Activated gamma-delta T cell treated with Interleukin-2 at 50 U/mL for 16 hours (primary cell): Measurements from ENCODE around the gene ZFAND3.

Experiments
- DNase-seq: peaks from one replicate; pipeline ENCODE4 v3.0.0-alpha.2; 2020

The ZFAND3 gene

DNA sequence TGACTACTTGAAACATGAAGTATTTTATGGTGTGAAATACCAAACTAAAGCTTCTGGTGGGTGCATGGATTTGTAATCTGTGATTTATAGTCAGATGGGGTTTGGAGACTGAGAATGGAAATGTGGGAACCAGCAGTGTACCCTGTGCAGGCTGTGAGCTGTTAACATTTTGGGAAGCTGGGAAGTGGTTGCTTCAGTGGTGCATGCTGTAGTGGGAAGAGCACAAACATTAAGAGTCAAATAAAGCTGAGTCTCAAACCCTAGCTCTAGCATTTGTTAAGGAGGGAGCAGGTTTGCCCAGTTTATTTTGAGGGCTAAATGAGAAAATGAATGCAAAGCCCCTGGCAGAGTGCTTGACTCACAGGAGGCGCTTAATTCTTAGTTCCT is 235.7 kb downstream of the ZFAND3 start:
- no peak for DNase-seq

DNA sequence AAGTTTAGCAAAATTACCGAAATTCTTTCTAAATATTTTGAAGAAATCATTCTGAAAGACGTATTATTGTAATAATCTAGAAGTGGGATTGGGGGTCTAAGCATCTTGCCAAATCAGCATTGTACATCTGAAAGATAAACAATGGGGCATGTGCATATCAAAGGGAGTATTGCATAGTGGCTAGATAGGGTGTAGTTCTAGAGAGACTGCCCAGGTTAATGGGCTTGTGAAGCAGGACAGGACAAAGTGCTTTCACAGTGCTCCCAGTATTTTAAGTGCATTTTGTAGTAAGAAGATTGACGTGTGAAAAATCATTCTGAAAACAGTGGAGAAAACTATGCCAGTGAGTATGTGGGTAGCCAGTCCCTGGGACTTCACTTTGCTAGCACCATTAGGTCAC is 236.8 kb downstream of the ZFAND3 start:
- no peak for DNase-seq

DNA sequence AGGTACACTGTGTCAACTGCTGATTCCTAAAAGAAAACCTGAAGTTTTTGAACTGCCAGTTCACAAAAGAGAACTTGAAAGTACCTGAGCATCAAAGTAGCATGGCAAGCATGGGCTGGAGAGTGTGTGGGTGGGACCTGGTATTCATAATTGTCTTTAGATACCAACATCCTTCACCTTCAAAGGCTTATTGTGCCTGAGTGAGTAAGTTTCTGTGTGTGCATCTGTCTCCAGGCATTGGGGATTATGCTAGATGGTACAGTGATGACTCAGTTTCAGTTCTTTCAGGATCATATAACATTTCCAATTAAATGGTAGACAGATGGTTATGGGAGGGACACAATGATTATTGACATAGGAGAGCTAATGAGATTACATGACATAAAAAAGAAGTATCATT is 238.5 kb downstream of the ZFAND3 start:
- peak; percentile 9 for DNase-seq

DNA sequence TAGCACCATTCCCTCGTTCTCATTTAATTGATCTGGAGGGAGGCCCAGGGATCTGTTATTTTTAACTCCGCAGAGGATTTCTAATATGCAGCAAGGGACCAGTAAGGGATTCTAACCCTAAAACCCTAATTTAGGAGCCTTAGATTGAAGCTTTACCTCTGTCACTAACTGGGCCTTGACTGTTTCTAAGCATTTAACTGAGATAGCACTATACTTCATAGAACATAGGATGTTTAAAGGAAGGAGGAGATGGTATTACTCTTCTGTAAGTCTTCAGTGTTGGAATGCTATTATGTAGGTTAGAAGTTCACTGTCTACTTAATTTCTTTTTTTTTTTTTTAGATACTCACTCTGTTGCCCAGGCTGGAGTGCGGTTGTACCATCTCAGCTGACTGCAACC is 242.5 kb downstream of the ZFAND3 start:
- no peak for DNase-seq

DNA sequence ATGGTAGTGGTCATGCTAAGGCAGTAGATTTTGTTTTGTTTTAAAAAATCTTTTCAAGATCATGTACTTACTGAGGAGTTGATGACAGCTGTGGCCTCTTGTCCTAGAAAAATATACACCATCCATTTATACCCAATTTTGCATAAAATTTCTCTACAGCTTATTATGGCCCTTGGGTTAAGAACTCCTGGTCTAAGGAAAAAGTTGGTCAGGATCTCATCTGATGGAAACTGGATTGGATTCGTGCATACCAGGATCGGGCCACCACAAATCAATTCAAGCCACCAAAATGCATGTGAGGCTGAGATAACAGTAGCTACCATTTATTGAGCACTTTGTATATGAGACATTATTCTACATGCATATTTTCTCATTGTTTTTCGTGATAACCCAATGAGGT is 244.4 kb downstream of the ZFAND3 start:
- no peak for DNase-seq

DNA sequence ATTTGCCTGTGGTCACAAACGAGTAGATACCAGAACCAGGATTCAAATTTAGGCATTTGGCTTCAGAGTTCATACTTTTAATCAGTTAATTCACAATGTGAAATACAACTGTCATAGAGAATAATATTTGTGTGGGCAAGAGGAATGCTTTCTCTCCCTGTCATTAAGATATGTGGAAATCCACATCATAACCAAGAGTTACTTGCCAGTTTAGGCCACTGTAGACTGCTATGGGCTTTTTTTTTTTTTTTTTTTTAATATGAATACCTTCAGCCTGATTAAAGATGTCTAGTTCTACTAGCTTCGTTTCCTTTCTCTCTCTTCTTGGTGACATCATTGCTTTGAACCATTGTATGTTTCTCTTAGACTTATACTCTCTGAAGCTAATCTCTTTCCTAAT is 244.9 kb downstream of the ZFAND3 start:
- no peak for DNase-seq

- no peak for DNase-seq
Observed at GRCh38 chr6:38065734-38066305, 246.3 kb downstream of the ZFAND3 start.

DNA sequence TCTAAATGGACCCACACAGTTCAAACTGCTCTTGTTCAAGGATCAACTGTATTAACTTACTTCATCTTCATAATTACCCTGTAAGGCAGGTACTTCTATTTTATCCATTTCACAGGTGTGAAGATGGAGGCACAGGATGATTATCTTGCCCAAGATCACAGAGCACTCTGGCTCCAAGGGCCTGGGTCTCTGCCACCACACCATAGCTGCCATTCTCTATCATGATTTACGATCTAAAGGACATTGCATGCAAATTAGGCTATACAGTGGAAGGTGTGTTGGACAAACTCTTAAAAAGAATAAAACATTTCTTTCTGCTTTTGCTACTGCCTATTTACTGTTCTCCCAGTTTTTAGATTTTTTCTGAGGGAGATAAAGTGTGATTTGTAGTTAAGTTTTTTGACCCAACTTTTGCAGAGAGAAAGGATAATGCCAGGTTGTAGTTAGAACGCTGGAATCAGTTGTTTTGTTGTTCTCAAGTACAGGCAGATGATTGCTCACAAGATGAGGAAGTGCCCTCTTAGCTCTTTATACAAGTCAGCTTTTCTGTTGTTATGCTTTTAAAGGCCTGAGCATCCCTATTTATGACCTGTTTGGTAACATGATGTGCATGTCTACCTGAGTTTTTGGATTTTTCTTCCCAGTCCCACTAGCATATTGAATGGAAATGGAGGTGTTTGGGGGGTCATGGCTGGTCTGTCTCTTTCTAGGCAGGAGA is 247.9 kb downstream of the ZFAND3 start:
- DNase-seq, result no peak

DNA sequence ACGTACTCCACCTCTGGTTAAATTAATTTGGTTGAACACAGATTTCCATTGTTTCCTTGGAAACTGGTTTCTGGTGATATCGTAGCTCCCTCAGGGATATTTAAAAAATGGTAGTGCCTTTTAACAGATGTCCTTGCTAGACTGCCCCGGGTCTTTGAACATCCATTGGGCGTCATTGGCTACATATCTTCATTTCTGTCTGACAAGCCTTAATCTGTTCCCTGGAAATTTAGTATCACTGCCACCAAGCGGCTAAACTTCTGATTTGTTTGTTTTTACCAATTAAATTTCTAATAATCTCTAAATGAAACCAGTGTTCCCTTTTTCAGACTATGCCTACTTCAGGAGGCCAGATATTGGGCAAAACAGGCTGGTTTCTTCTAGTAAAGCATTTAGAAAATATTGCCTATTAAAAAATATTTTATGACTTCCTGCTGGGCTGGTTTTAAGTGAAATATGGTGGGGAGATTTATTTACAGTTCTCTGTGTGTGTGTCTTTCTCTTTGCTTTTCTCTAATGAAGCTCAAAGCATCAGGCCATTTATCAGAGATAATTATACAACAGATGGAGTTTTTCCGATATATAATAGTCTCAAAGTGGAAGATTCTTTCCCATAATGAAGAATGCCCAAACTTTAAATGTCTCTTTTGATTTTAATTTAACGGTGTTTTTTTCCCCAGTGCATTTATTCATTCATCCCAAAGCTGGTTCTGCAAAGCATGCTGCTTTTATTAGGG is 249.5 kb downstream of the ZFAND3 start:
- no peak for DNase-seq

DNA sequence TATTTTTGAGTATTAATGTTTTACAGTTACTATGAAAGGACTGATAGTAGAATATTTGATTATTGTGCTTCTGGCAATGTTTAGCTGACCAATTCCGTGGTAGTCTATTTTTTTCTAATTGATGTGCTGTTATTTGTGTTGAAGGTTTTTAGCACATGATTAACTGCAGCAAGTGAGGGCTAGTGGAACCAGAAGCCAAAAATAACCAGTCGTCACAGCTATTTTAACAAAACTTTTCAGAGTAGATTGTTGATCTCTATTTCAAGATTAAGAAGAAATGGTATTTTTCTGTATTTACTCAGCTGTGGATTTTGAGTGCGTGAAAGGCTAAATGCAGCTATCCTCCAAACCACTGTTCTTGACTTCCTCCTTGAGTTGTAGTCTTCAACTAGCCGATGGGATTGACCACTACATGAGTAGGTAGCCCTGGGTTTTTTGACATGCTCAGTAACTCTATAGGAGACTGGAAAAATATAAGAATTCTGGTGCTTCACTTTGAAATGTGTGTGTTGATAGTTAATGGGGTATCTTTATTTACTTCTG is 258.0 kb downstream of the ZFAND3 start:
- no peak for DNase-seq

DNA sequence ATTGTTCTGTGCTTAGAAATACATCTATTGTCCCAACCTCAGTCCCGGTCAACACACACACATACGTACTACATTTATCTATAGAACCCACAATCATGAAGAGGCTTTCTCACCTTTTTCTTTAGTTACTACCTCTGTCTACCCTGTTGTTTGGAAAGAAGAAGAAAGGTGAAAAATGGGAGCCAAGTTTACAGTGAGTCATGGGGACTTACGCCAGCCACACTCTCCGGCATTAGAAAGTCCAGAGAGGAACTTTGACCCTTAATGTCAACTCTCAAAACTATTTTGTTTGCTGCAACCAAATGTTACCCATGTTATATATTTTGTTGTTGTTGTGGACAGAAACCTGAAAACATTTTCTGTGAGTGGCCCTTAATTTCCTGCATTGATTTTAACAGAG is 259.1 kb downstream of the ZFAND3 start:
- DNase-seq, result no peak

DNA sequence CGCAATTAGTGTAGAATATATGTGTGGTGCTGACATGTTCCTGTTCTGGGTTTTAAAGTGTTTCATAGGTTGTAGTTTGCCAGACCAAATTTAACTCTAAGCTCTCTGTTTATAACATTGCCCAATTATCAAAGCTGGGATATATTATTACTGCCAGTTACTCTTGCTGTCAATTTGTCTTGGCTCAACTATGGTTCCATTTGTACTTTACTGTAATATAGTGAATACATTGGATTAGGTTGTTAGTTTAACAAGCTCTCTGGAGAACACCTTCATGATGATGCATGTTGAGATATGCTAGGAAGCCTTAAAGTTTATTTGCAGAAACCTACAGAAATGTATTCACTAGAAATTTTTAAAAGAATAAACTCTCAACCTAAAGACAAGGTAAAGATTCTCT is 259.6 kb downstream of the ZFAND3 start:
- no peak for DNase-seq

- no peak for DNase-seq
Observed at GRCh38 chr6:38079537-38079936, 260.0 kb downstream of the ZFAND3 start.

- no peak for DNase-seq
Observed at GRCh38 chr6:38080360-38080759, 260.8 kb downstream of the ZFAND3 start.

DNA sequence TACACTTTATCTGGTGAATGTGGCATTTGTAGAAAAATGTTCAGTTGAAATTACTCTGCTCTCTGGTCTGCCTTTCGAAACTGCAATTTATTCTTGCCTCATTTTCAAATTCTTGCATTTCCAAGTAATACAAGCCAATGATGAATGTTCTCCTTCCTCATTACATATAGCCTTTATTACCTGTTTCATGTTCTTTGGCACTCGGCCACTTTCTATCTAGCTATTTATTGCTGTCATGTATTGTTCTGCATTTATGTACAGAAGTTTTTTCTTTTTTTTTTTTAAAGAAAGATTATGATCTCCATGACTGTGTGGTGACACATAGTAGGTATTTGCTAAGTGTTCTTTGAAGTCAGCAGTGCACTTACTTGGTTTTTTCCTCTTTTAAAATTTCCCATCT is 261.4 kb downstream of the ZFAND3 start:
- no peak for DNase-seq

GRCh38 chr6:38085031-38085430 is 265.5 kb downstream of the ZFAND3 start:
- DNase-seq, result no peak

DNA sequence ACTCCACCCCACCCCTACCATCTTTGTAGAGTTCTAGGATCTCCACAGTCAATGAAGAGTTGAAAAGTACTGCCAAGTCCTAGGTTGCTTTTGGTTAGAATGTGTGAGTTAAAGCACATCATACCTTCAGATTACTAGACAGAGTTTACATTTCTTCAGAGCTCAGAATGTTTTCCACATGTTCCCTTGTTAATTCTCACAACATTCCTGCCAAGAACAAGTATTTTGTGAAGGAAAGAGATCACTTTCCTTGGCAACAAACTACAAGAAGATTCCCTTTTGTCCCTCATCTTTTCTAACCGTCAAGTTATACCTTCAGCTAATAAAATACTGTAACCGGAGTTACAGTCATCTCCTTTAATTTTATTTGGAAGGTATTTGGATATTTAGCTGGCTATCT is 266.8 kb downstream of the ZFAND3 start:
- no peak for DNase-seq

- DNase-seq, result no peak
Observed at GRCh38 chr6:38088010-38088409, 268.5 kb downstream of the ZFAND3 start.

GRCh38 chr6:38088829-38089228 is 269.3 kb downstream of the ZFAND3 start:
- DNase-seq, result no peak

GRCh38 chr6:38091613-38092012 is 272.1 kb downstream of the ZFAND3 start:
- DNase-seq, result no peak

DNA sequence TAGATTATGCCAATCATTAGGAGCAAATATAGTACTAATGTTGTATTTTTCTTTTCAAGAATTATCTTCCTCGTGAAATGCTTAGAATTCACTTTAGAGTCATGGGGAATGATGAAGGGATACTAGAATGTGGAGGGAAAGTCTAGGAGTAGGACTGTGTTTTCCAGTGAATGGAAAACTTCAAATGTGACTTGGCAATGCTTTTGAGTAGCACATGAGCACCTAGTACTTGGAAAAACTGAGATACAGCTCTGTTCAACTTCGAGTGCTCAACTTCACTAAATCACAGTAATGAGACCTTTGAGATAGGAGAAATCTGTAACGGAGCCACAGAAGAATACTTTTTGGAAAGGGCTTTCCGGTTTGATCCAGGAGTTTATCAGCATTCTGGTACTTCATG is 272.9 kb downstream of the ZFAND3 start:
- no peak for DNase-seq

DNA sequence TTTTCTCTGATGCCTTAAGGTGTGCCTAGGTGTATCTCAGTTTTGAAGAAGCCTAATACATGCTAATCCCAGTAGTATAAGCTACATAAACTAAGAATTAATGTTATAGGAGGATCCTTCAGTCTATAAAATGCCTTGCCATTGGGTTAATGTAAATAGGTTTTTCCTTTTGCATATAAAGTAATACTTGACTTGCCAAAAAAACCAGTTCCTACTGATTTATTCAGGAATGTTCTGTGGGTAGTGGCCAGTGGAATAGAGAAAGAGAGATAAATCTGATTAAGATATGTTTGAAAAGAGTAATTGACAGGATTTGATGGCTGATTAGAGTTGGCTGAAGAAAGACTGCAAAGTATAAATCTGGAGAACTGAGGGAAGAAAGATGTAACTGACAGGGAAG is 273.4 kb downstream of the ZFAND3 start:
- DNase-seq, result no peak

- no peak for DNase-seq
Observed at GRCh38 chr6:38095054-38095453, 275.5 kb downstream of the ZFAND3 start.

DNA sequence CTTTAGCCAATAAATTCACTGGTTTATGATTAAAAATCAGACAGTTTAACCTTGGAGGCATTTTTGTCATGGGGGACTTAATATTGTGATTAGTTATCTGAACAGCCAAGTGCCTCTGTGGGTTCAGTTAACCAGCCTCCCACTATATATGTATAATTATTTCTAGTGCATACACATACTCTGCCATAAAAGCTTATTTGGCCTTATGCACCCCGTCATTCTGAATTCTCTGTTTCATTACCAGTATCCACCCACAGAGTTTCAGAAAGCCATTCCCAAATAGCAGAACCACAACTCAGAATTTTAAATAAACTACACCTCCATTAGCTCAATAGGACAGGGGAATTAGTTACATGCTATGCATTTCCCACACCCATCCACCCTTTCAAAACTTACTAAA is 279.7 kb downstream of the ZFAND3 start:
- DNase-seq, result no peak
